A673 (cell line): Measurements from ENCODE around the gene NMB.

Experiments
- EZH2 ChIP-seq: fragments of 200-600 bp; sonication (generic); IDR thresholded peaks from 2 replicates; pipeline ENCODE4 v1.6.1; 2017; ENCODE audit warnings: borderline replicate concordance, low read depth, mild to moderate bottlenecking, mixed read lengths, antibody characterized with exemption, low read length; ENCODE audit not compliant: poor library complexity, severe bottlenecking
- TF ChIP-seq, protein P1 (sequence below): fragments of 300-800, 200-600 bp; sonication (generic); conservative IDR thresholded peaks from 2 replicates; pipeline ENCODE4 v1.5.1; 2017; ENCODE audit warnings: low read depth, mild to moderate bottlenecking, antibody characterized with exemption, low read length, moderate library complexity, mixed read lengths

DNA sequence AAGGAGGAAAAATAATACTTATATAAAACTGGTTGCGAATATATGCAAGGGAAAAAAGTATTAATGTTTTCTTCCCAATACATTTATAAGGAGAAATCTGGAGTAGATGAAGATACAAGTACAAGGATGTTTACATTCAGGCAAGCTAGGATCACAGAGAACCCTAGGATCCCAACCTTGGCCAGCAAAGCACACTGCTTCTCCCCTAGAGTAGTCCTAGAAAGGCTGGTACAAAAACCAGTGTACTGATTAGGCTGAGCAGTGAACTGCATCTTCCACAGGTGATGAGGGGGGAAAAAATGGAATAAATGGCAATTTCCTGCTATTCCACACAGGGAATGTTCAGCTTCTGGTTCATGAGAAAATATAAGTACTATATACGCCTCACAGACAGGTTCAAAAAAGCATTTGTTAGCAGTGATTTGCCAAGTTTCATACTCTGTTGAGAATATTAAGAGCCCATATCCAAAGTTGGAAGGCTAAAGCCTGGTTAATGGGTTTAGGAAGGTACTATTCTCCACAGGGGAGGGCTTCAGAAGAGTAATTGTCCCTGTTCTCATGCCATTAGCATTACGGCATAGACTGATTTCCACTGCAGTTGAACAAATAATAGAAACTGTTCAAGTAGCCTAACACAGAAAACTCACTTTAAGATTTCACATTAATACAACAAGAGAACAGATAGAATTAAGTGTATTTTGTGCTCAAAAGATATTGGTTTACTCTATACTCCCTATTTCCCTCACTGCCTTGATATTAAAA, 10.4 kb upstream of the NMB start:
- TF ChIP-seq, protein P1, sequence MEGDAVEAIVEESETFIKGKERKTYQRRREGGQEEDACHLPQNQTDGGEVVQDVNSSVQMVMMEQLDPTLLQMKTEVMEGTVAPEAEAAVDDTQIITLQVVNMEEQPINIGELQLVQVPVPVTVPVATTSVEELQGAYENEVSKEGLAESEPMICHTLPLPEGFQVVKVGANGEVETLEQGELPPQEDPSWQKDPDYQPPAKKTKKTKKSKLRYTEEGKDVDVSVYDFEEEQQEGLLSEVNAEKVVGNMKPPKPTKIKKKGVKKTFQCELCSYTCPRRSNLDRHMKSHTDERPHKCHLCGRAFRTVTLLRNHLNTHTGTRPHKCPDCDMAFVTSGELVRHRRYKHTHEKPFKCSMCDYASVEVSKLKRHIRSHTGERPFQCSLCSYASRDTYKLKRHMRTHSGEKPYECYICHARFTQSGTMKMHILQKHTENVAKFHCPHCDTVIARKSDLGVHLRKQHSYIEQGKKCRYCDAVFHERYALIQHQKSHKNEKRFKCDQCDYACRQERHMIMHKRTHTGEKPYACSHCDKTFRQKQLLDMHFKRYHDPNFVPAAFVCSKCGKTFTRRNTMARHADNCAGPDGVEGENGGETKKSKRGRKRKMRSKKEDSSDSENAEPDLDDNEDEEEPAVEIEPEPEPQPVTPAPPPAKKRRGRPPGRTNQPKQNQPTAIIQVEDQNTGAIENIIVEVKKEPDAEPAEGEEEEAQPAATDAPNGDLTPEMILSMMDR, result no peak
- TF ChIP-seq EZH2, result no peak
